ENCODE measurements around the gene MEIKIN.

DNA sequence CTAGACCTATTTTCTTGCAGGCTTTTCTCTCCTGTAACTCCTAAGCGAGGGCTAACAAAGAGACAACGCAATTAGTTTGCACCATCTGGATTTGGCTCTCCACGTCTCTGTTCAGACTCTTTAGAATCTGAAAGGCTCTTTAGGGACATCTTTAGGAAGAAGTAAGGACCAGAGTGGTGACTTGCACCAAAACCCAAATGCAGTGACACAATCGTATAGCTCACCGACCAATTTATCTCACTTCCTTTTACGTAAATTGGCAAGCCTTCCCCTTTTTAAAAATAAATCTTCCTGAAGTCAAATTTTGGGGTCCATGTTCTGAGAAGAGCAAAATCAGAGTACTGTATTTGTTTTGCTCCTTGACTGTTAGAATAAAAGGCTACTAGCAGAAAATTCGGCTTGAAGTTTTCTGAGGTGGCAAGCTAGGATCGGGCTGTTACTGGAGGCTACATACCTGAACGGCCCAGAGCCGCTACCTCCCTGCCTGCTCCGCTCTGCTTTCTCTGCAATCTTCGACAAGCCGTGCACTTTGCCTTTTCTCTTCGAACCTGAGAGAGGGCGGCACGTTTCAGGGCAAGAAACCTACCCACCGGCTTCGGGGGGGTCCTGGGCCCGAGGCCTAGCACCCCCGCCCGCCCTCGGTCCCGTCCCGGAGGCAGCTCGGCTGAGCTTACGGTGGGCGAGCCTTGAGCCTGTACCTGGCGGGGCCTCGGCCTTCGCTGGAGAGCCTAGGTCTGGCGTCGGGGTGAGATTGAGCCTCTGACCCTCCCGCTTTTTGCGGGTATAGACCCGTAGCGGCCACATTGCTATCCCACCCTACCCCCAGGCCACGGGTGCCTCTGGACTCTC lies 537 bp downstream of the MEIKIN start:
- TF ChIP-seq EGR1 (IDR thresholded peaks at IDR 0.05; ENCODE audit: borderline replicate concordance, low read depth, low read length) (no peak), KDM1A (IDR thresholded peaks at IDR 0.05; ENCODE audit: borderline replicate concordance, low read length) (no peak), NRF1 (IDR thresholded peaks at IDR 0.05; ENCODE audit: low read depth, low read length) (no peak), CREB1 (IDR thresholded peaks at IDR 0.05) (no peak), CTCF (IDR thresholded peaks at IDR 0.05; ENCODE audit: control extremely low read depth in 1 of 3, insufficient read depth in 1 of 3, low read depth in 1 of 3, low read length in 3 of 3) (no peak), RAD21 (IDR thresholded peaks at IDR 0.05 in 1 of 2, conservative IDR thresholded peaks at IDR 0.05 in 1 of 2; ENCODE audit: low read depth in 2 of 2, low read length in 2 of 2) (no peak), CHD2 (IDR thresholded peaks at IDR 0.05; ENCODE audit: low read length) (no peak), POLR2A (IDR thresholded peaks at IDR 0.05; ENCODE audit: control extremely low read depth in 1 of 2, low read depth in 2 of 2, low read length in 2 of 2) (no peak), MAFK (IDR thresholded peaks at IDR 0.05; ENCODE audit: low read depth, low read length) (no peak), GABPA (IDR thresholded peaks at IDR 0.05; ENCODE audit: borderline replicate concordance, insufficient read depth, low read length) (no peak)
